Stimulated activated CD4-positive, alpha-beta T cell treated with anti-CD3 and anti-CD28 coated beads, Interleukin-1b, Interleukin-23, amount 100 ng/mL, for 48 hours (primary cell): Measurements from ENCODE around the gene HOXC12.

Experiments
- DNase-seq: peaks from one replicate; pipeline ENCODE4 v3.0.0-alpha.2; 2020

The HOXC12 gene

DNA sequence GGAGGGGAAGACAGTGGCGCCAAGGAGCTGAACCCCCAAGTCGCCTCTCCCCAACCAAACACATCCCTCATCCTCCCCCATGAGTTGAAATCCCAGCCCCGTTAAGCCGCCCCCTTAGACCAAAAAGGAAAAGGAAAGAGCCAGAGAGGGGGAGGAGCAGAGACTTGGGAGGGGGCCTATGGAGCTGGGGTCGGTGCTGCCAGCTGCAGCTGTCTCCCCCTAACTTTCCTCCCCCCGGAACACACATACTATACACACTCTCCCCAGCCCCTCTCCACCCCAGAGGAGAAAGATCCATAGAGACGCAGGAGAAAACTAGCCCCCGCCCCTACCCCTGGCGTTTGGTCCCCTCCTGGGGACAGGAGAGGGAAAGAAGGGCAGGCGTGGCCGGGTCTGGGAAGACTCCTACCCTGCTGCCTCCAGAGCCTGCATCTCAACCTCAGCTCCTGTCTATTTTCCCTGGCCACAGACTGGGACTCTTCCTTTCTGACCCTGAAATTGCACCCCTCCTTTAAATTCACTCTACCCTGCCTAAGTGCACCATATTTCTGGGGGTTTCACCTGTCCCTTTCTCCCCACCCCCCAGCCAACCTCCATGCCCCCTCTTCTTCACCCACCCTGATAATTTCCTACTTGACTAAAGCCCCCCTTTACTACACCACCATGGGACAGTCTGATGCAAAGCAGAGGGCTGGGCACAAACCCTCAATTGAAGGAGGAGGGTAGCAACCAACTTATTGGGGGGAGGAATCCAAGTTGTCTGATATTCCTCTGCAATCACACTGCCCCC is 43.6 kb downstream of the HOXC12 start:
- no peak for DNase-seq

DNA sequence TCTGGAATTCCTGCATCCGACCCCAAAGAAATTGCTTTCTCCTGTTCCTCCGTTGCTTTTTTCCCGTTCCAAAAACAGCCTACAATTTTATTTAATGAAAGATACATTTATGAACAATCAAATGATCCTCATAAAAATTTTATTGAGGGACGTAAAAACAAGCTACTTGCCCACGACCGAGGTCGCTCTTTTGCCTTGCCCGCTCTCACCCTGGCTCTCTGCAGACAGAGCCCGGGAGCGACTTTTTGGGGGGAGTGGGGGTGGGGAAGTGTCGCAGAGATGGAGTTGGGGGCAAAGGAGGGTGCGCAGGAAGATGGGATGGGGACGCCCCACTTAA is 44.2 kb downstream of the HOXC12 start:
- DNase-seq: no peak

- peak; percentile 46 for DNase-seq
These were observed 44.9 kb downstream of the HOXC12 start for GRCh38 chr12:53999559-54000115.

DNA sequence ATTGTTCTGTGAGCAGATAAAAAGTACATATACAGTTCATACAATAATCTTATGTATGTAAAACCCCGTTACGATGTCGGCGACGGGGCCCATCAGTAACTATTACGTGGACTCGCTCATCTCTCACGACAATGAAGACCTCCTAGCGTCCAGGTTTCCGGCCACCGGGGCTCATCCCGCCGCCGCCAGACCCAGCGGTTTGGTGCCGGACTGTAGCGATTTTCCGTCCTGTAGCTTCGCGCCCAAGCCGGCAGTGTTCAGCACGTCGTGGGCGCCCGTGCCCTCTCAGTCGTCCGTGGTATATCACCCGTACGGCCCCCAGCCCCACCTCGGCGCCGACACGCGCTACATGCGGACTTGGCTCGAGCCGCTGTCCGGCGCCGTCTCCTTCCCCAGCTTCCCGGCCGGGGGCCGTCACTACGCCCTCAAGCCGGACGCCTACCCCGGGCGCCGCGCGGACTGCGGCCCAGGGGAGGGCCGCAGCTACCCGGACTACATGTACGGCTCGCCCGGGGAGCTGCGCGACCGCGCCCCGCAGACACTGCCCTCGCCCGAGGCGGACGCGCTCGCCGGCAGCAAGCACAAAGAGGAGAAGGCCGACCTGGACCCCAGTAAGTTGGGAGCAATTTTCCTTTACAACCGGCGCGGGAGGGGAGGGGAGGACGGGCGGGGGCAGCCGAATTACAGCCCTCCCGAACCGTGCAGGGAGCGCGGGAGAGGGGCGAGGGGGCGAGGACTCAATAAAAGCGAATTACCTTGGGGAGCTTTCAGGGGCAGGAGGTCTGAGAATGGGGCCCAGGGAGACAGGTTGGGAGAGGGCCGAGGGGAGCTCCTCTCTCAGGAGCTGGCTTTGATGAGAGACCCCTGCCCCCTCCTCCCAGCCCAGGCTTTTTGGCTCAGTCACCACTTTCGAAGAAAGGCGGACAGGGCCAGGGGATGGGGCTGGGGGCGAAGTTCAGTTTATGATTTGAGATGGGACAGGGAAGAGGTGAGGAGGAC is 45.7 kb downstream of the HOXC12 start, which contains the start of gene HOXC9:
HOXC9 (plus strand) TSS at position 46 of the 999 bp plus-strand sequence; CDS start at position 74, 28 bp downstream.
- DNase-seq: no peak

DNA sequence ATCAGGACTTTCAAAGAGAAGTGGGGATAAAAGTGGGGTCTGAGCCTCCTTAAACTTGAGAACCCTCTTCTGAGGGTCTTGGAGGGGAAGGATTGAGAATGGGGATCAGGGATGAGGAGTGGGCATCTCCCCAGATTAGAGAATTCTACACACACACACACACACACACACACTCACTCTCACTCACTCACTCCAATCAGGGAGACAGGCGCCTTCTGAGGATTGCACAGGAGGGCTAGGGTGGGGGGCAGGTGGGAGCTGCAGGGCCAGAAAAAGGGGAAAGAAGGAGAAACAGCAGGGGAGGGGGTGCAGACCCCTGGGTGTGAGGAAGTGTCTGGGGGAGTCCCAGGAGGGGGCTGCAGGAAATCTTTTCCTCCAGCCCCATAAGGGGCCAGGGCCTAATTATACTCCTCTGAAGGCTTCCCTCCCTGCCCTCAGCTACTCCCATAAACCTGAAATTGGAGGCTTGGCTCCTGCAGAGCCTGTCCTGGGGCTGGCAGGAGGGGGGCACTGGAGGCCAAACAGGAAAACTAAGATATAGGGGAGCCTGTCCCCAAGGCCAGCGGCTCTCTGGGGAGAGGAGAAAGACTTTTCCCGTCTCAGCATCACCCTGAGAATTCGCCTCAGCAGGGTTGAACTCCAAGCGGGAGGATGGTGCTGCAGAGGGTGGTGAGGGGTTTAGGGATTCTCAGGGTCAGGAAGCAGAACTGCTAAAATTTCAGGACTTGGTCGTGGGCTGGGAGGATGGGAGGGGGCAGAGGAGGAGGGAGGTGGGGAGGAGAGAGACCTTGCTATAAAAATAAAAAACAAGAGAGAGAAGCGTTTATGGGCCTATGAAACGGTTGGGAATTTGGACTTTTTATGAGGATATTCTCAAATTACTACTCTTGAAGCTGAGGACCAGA is 46.8 kb downstream of the HOXC12 start:
- no peak for DNase-seq

DNA sequence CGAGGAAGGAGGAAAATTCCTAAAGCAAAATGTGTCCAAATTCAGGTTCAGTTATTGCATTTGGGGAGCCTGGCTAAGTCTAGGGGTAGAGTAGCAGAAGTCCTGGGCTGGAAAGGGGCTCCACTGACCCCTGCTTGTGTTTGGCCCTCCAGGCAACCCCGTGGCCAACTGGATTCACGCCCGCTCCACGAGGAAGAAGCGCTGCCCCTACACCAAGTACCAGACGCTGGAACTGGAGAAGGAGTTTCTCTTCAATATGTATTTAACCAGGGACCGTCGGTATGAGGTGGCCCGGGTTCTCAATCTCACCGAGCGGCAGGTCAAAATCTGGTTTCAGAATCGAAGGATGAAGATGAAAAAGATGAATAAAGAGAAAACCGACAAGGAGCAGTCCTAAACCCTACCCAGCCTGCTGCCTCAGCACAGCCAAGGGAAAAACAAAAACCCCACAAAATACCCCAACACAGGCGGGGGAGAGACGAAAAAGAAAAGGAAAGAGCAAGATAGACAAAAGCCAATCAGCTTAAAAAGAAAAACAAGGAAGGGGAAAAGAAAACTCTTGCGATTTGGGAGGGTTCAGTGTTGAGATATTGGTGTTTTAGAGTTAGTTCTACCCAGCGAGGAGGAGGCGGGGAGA is 47.7 kb downstream of the HOXC12 start:
- DNase-seq: no peak

DNA sequence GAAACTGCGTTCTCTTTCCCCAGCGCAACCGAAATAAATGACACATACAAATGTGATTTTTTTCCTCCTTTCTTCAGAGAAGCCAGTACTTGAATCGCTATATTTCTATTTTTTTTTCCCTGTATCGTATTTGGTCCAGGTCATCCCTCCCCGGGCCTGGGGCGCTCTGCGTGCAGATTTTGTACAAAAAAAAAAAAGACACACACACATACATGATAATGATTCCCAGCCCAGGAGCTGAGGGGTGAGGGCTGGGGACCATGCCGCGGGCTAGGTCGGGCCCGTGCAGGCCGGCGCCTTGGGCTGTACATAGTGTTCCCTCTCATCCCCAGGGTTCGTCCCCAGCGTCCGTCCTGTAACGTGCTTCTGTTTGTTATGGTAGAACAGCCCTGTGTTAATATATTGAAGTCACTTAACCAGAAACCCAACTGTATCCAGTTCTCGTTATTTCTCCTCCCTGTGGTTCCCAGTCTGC is 48.2 kb downstream of the HOXC12 start:
- DNase-seq: no peak

GRCh38 chr12:54003625-54004024 is 48.9 kb downstream of the HOXC12 start:
- no peak for DNase-seq

- no peak for DNase-seq
These were observed 49.5 kb downstream of the HOXC12 start for GRCh38 chr12:54004063-54004840.

- DNase-seq: no peak
These were observed 50.3 kb downstream of the HOXC12 start for GRCh38 chr12:54004841-54005530.

GRCh38 chr12:54005531-54005852 is 50.8 kb downstream of the HOXC12 start:
- DNase-seq: no peak

DNA sequence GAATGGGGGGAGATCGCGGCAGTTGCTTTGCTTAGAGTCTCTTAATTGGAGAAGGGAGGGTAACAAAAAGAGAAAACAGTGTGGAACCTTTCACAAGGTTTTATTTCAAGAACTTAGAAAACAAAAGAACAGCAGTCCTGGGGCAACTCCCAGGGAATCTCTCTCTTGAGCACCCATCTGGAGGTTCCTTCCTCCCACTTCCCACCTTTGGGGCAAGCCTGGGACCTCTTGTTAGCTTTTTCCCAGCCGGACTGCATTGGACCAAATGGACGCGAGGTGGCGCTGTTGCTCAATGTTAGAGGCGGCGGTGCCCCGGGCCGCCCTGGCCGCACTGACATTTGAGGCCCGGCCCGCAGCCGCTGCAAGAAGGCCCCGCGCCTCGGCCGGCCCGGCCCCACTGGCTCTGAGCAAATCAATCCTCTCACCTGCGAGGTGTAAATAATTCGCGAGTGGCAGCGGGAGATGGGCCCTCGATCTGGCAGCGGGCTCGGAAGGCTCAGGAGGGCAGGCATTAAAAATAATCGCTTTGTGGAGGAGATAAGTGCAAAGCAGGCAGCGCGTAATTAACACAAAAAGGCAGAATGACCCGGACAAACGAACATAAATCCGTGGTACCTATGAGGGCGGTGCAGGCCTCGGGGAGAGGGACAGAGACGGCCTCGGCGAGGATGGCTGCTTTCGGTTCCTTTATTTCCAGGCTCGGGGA is 51.3 kb downstream of the HOXC12 start:
- DNase-seq: peak; percentile 79

DNA sequence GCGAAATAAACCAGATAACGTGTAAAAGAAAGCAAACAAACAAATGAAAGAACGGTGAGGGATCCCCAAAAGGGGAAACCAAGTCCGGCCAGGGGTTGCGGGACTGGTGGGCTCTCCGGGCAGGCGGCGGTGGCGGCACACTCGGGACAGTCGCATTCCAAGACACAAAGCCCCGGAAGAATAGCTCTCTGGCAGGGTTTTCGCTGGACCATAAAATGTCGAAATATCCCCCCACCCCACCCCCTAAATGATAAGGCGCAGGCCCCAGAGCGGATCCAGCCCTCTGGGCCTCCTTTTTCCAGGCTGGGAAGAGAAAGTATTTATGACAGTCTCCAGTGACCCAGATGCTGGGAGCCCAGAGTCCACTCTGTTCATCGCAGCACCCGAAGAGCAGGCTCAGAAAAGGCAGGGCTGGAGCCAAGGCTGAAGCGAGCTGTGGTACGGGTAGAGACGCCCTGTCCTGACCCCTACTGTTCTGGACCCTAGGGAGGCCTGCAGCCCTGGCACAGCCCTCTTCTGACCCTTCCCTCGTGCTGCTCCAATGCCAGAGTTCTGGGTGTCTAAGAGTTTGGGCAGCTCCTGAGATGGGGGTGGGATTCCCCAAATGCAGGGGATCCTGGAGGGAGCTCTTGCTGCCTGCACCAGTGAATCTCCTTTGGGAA is 52.0 kb downstream of the HOXC12 start:
- DNase-seq: no peak

DNA sequence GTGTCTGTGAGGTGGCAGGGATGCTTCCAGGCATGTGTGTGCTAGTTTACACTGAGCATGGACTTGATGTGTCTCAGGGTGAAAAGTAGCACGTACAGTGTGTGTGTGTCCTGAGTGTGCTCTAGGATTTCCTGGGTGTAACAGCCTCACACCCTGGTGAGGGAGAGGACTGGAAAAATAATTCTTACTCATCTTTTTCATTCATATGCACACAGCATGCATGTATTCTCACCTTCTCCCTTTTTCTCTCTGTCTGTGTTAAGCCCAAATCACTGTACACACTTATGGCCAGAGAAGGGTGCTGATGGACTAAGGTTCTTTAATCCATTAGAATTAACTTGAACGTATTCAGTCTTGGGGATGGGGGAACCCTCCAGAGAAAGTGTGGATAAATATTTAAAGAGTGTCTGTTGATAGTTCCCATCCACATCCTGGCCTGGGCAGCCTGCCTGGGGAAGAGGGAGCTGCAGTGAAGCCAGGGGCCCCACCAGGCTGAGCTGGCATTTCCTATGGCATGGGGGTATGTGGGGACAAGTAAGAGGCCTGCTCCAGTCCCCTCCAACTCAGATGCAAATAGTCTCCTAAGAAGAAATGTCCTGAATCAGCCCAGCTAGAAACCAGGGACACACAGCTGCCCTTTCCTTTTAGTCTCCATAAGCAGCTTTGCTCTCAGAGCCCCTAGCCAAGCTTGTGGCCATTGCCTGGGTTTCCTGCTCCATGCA is 53.0 kb downstream of the HOXC12 start:
- no peak for DNase-seq

DNA sequence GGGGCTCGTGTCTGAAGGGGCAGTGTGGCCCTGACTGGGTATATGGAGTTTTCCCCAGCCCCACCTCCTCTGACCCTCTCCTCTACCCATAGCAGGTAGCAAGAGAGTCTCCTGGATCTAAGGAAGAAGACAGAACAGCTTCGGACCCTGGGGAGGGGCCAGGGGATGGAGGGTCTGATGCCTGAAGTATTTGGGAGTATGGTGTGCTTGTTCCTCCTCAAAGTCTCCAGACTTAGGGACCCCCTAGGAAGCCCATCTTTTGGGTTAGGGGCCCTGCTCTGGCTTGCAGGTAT is 53.5 kb downstream of the HOXC12 start:
- DNase-seq: no peak
